ENCODE results near the gene SPDEF. TPM values are rescaled to one million over a fixed set of nuclear protein-coding genes. Genes with fewer than 3 reads are reported as not detected.

SPDEF gene
- polyA plus RNA-seq (2012; ENCODE audit: low read depth, missing spikeins) = not detected

DNA sequence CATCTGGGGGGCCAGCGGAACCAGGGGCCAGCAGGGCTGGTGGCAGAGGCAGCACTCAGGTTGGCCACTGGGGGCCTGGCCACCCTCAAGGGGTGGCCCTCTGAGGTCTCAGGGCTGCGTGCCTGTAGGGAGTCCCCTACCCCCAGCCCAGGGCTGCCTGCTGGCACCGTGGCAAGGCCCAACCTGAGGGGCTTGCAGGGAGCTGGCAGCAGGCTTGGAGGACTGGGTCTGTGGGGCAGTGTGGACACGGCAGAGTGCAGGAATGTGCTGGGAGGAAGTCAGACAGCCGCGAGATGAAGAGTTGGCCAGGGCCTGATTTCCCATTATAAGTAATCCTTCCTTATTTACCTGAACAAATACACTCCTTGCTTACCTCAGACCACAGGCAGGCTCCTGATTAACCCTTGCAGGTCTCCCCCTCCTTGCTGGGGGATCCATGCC, at the start of gene SPDEF:
TSS of gene SPDEF (minus strand) at position 299 of the 441 bp plus-strand sequence. CDS start 11,874 bp downstream, outside the sequence.
- TF ChIP-seq POLR2AphosphoS5 (IDR thresholded peaks at IDR 0.05; ENCODE audit: low read depth, low read length) (no peak), TAF1 (IDR thresholded peaks at IDR 0.05; ENCODE audit: low read depth, low read length) (no peak), POLR2A (IDR thresholded peaks at IDR 0.05; ENCODE audit: low read depth, low read length) (no peak), PAX5 (IDR thresholded peaks at IDR 0.05; ENCODE audit: insufficient read depth, low read length, severe bottlenecking) (no peak), POU2F2 (IDR thresholded peaks at IDR 0.05; ENCODE audit: low read depth, low read length) (no peak), SPI1 (IDR thresholded peaks at IDR 0.05; ENCODE audit: low read depth, low read length) (no peak)
- DNase-seq (ENCODE audit: insufficient read length, low spot score) (no peak), FAIRE-seq (no peak)

DNA sequence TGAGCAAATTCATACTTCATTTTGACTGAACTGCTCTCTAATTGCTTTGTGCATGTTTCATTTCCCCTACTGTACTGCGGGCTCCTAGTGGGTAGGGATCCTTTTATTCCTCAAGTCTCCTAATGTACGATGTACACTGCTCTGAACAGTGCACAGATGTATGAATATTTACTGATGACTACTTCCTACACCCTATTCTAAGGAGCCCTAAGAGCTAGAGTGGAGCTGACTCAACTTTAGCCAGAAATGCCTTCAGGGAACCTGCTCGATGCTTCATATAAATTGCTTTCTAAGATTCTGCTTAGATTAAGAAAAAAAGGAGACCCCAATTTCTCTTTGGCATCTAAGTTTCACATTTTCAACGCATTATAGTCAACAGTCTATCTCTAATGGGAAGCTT, 47.6 kb upstream of the SPDEF start:
- no peak for TF ChIP-seq SPI1 (IDR thresholded peaks at IDR 0.05; ENCODE audit: low read depth, low read length)
- DNase-seq (ENCODE audit: insufficient read length, low spot score) = no peak
- no peak for FAIRE-seq

DNA sequence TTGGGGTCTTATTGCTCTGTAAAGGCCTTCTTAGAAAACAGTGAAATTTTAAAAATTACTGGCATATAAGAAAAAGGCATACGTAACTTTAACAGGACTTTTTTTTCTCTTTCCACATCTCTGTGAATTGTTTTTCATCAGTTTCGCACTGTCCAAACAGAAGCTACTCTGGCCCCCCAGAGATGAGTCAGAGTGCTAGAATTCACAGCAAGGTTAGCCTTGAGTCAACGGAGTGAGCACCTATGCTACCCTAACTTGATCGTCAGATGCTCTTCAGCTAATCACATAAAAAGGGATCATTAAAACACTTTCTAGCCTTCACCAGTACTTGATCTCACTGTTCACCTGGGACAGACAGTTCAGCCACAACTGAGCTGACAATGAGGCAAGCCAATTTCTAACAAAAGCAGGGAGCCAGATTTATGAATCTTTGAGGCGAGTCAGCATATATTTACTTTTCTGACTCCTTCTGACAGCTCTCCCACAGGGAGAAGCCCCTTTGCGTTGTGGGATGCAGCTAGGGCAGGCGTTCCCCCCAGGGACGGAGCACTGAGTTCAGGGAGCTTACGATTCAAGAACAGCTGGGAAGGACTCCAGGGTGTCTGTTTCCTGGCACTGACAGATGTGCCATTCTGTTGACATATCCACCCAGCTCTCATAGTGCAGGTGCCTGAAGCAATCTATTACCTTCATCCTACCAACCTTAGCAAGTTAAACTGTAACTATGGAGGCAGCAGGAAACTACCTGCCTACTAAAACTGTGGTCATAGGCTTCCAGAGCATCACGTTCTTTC, 46.4 kb upstream of the SPDEF start:
- TF ChIP-seq PAX5 (IDR thresholded peaks at IDR 0.05; ENCODE audit: insufficient read depth, low read length, severe bottlenecking) (no peak), SPI1 (IDR thresholded peaks at IDR 0.05; ENCODE audit: low read depth, low read length) (no peak), POU2F2 (IDR thresholded peaks at IDR 0.05; ENCODE audit: low read depth, low read length) (no peak), POLR2A (IDR thresholded peaks at IDR 0.05; ENCODE audit: low read depth, low read length) (no peak), POLR2AphosphoS5 (IDR thresholded peaks at IDR 0.05; ENCODE audit: low read depth, low read length) (no peak), TAF1 (IDR thresholded peaks at IDR 0.05; ENCODE audit: low read depth, low read length) (no peak)

DNA sequence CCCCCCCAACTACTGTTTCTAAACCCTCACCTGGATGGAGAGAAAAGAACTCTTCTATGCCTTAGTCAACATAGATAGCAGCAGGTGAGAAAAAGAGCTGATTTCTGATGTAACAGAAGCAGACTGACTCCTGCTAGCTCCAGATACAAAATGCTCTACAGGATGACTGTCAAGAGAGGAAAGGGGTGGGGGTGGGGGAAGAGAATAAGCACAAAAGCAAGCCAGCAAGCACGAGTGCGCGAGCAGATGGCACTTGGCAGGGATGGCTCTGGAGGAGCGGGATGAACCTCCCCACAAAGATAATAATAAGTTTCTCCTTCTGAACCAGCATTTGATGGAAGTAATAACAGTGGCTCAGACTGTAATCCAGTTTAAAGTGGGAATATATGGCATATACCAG, 45.6 kb upstream of the SPDEF start:
- TF ChIP-seq POLR2AphosphoS5 (IDR thresholded peaks at IDR 0.05; ENCODE audit: low read depth, low read length) (no peak), SPI1 (IDR thresholded peaks at IDR 0.05; ENCODE audit: low read depth, low read length) (no peak), PAX5 (IDR thresholded peaks at IDR 0.05; ENCODE audit: insufficient read depth, low read length, severe bottlenecking) (no peak), POU2F2 (IDR thresholded peaks at IDR 0.05; ENCODE audit: low read depth, low read length) (no peak), POLR2A (IDR thresholded peaks at IDR 0.05; ENCODE audit: low read depth, low read length) (no peak), TAF1 (IDR thresholded peaks at IDR 0.05; ENCODE audit: low read depth, low read length) (no peak)
- FAIRE-seq = no peak
- DNase-seq (ENCODE audit: insufficient read length, low spot score) = no peak

More for the DNA sequence above, 46.4 kb upstream of the SPDEF start:
- FAIRE-seq (no peak), DNase-seq (ENCODE audit: insufficient read length, low spot score) (no peak)

DNA sequence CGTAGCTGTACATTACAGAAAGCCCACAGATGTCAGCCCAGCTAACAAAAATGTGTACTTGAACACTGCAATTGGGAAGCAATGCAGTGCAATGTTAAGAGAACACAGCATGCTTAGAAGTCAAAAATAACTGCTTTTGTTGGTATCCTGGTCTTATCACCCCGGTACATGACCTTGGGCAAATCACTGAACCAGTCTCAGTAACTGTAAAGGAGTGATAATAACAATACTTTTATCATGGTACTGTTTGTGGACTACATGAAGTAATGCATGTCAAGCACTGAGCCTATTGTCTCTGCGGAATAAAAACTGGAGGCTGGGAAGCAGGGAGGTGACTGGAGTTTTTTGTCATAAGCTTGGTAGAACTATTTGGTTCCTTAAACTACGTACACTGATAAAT, 44.7 kb upstream of the SPDEF start:
- DNase-seq (ENCODE audit: insufficient read length, low spot score) = no peak
- TF ChIP-seq TAF1 (IDR thresholded peaks at IDR 0.05; ENCODE audit: low read depth, low read length) = no peak
- no peak for TF ChIP-seq PAX5 (IDR thresholded peaks at IDR 0.05; ENCODE audit: insufficient read depth, low read length, severe bottlenecking)
- TF ChIP-seq SPI1 (IDR thresholded peaks at IDR 0.05; ENCODE audit: low read depth, low read length) = no peak
- no peak for TF ChIP-seq POLR2A (IDR thresholded peaks at IDR 0.05; ENCODE audit: low read depth, low read length)
- TF ChIP-seq POLR2AphosphoS5 (IDR thresholded peaks at IDR 0.05; ENCODE audit: low read depth, low read length) = no peak
- no peak for TF ChIP-seq POU2F2 (IDR thresholded peaks at IDR 0.05; ENCODE audit: low read depth, low read length)
- FAIRE-seq = no peak

DNA sequence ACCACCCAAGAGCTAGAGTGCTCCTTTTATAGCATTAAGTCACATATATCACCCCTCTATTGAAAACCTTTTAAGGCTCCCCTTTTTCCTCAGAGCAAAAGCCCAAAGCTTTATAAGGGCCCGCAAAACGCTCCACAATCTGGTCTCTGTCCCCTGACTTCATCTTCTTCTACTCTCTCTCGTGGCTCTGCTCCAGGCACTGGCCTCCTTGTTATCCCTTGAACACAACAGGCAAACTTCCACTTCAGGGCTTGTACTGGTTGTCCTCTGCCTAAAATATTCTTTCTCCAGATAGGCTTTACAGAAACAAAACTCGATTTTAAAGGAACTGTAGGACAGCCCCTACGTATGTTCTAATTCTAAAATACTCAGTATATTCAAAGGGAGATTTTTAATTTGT, 44.0 kb upstream of the SPDEF start:
- FAIRE-seq = no peak

DNA sequence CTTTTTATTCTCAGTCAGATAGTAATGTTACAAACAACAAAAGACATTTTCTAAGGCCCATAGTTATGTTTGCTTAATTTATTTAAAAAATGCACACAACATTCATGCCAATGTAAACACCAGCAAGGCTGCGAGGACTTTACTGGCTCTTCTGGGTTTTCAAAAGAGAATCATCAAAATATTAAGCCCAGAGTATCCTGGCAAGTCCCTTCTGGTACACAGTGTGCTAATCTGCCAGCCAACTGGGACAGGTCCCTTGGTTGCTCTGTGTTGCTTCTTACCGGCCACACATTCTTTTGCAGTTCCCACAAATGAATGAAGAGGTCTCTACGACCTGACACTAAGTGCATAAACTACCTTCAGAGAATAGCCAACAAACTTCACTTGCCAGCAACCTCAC, 42.6 kb upstream of the SPDEF start:
- FAIRE-seq (no peak), DNase-seq (ENCODE audit: insufficient read length, low spot score) (no peak)
- TF ChIP-seq POLR2AphosphoS5 (IDR thresholded peaks at IDR 0.05; ENCODE audit: low read depth, low read length) = no peak
- TF ChIP-seq PAX5 (IDR thresholded peaks at IDR 0.05; ENCODE audit: insufficient read depth, low read length, severe bottlenecking) = no peak
- TF ChIP-seq SPI1 (IDR thresholded peaks at IDR 0.05; ENCODE audit: low read depth, low read length) = no peak
- TF ChIP-seq TAF1 (IDR thresholded peaks at IDR 0.05; ENCODE audit: low read depth, low read length) = no peak
- TF ChIP-seq POU2F2 (IDR thresholded peaks at IDR 0.05; ENCODE audit: low read depth, low read length) = no peak
- TF ChIP-seq POLR2A (IDR thresholded peaks at IDR 0.05; ENCODE audit: low read depth, low read length) = no peak

More for the DNA sequence above, 44.0 kb upstream of the SPDEF start:
- DNase-seq (ENCODE audit: insufficient read length, low spot score) = no peak
- TF ChIP-seq SPI1 (IDR thresholded peaks at IDR 0.05; ENCODE audit: low read depth, low read length) = no peak
- no peak for TF ChIP-seq TAF1 (IDR thresholded peaks at IDR 0.05; ENCODE audit: low read depth, low read length)
- TF ChIP-seq POU2F2 (IDR thresholded peaks at IDR 0.05; ENCODE audit: low read depth, low read length) = no peak
- no peak for TF ChIP-seq POLR2A (IDR thresholded peaks at IDR 0.05; ENCODE audit: low read depth, low read length)
- no peak for TF ChIP-seq POLR2AphosphoS5 (IDR thresholded peaks at IDR 0.05; ENCODE audit: low read depth, low read length)
- TF ChIP-seq PAX5 (IDR thresholded peaks at IDR 0.05; ENCODE audit: insufficient read depth, low read length, severe bottlenecking) = no peak

DNA sequence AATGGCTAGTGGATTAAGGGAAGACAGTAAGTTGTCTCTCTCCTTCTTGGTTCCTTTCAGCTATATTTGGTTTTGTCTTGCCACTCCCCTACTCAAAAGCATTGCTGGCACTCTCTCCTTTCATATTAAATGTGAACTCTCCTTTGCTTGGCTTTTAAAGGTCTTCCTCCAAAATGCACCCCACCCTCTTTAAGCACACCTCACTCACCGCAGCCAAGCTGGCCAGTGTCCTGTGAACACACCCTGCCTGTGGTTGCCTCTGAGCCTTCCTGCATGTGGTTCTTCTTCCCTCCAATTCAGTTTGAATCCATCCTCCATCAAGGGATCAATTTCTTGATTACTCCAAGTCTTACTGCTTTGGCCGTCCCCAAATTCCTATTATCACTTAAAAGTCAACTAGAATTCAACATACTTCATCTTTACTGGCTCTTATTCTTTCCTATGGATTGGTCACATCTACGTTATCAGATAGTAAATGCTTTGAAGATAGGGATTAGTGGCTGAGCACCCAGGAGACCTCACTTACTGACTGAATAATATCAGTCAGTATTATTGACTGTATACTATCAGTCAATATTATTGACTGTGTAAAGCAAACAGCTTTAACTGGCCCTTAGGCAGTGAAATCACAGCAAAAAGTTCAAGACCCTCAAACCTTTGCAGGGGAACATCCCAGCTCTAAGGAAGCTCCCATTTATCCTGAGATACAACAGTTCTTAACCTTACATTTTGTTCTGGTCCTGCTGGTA, 41.6 kb upstream of the SPDEF start:
- DNase-seq (ENCODE audit: insufficient read length, low spot score) = no peak
- no peak for TF ChIP-seq POLR2AphosphoS5 (IDR thresholded peaks at IDR 0.05; ENCODE audit: low read depth, low read length)
- TF ChIP-seq PAX5 (IDR thresholded peaks at IDR 0.05; ENCODE audit: insufficient read depth, low read length, severe bottlenecking) = no peak
- TF ChIP-seq SPI1 (IDR thresholded peaks at IDR 0.05; ENCODE audit: low read depth, low read length) = no peak
- no peak for TF ChIP-seq TAF1 (IDR thresholded peaks at IDR 0.05; ENCODE audit: low read depth, low read length)
- no peak for TF ChIP-seq POU2F2 (IDR thresholded peaks at IDR 0.05; ENCODE audit: low read depth, low read length)
- TF ChIP-seq POLR2A (IDR thresholded peaks at IDR 0.05; ENCODE audit: low read depth, low read length) = no peak
- no peak for FAIRE-seq

DNA sequence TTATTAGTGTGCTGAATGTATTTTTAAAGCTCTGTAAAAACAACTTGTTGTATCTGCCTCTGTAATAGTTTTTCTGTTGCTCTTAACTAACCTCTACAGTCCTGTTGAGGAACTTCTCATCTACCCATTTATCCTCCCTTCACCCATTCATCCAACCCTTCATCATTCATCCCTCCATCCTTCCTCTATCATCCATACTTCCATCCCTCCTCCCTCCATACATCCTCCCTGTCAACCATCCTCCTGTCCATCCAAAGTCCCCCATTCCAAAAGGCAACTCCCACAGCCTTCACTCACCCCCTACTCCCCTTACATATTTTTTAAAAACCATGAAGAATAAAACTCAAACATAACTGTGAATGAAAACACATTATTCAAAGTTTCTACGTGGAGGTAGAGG, 40.7 kb upstream of the SPDEF start:
- TF ChIP-seq PAX5 (IDR thresholded peaks at IDR 0.05; ENCODE audit: insufficient read depth, low read length, severe bottlenecking) (no peak), POLR2A (IDR thresholded peaks at IDR 0.05; ENCODE audit: low read depth, low read length) (no peak), POU2F2 (IDR thresholded peaks at IDR 0.05; ENCODE audit: low read depth, low read length) (no peak), TAF1 (IDR thresholded peaks at IDR 0.05; ENCODE audit: low read depth, low read length) (no peak), POLR2AphosphoS5 (IDR thresholded peaks at IDR 0.05; ENCODE audit: low read depth, low read length) (no peak), SPI1 (IDR thresholded peaks at IDR 0.05; ENCODE audit: low read depth, low read length) (no peak)
- DNase-seq (ENCODE audit: insufficient read length, low spot score) = no peak
- no peak for FAIRE-seq

Measured in GM12891 (cell line).